Parathyroid adenoma (tissue), 2 donors: ENCODE measurements around the gene AURKAIP1.
"Not testable (repeated sequence)": the region's sequence is repeated elsewhere in the genome, so short reads cannot be mapped to it uniquely, and the experiment has no call there.

ENCODE experiments used
- H2AFZ ChIP-seq: fragments of 300-600 bp; sonication (generic); one replicate; pipeline ENCODE4 v1.7.0; 2017; ENCODE audit warnings: antibody characterized with exemption, mild to moderate bottlenecking
- H3K27ac ChIP-seq: fragments of 300-600 bp; sonication (generic); one replicate; pipeline ENCODE4 v1.7.0; 2017
- H3K27me3 ChIP-seq: fragments of 300-600 bp; sonication (generic); one replicate; pipeline ENCODE4 v1.7.0; 2017; ENCODE audit warnings: low read length; ENCODE audit not compliant: control insufficient read depth, insufficient read depth
- H3K36me3 ChIP-seq: fragments of 300-600 bp; sonication (generic); one replicate; pipeline ENCODE4 v1.7.0; 2017; ENCODE audit warnings: low read length; ENCODE audit not compliant: control insufficient read depth, insufficient read depth
- H3K4me1 ChIP-seq: fragments of 300-600 bp; sonication (generic); one replicate; pipeline ENCODE4 v1.7.0; 2017; ENCODE audit warnings: control low read depth
- H3K4me2 ChIP-seq: fragments of 300-600 bp; sonication (generic); one replicate; pipeline ENCODE4 v1.7.0; 2017; ENCODE audit warnings: low read length
- H3K4me3 ChIP-seq: fragments of 300-600 bp; sonication (generic); one replicate; pipeline ENCODE4 v1.7.0; 2017; ENCODE audit warnings: low read depth, low read length
- H3K79me2 ChIP-seq: fragments of 300-600 bp; sonication (generic); one replicate; pipeline ENCODE4 v1.7.0; 2017; ENCODE audit warnings: control low read depth
- H3K9ac ChIP-seq: fragments of 300-600 bp; sonication (generic); one replicate; pipeline ENCODE4 v1.7.0; 2017; ENCODE audit warnings: mild to moderate bottlenecking
- H3K9me3 ChIP-seq: fragments of 300-600 bp; sonication (generic); one replicate; pipeline ENCODE4 v1.7.0; 2017; ENCODE audit warnings: low read length; ENCODE audit not compliant: control insufficient read depth
- CTCF ChIP-seq: fragments of 300-600 bp; sonication (generic); IDR thresholded peaks from one replicate; pipeline ENCODE4 v1.7.0; 2017; ENCODE audit warnings: antibody characterized with exemption, mild to moderate bottlenecking
- donor health status: primary hyperparathyroidism.

Gene AURKAIP1

GRCh38 chr1:1370771-1371300, 4.2 kb downstream of the AURKAIP1 start:
- Histone ChIP-seq H3K9ac (no peak overlapping the region), H3K9me3 (no peaks in the 10 kb centered on the region), H3K36me3 (no peaks in the 10 kb centered on the region), H3K79me2 (no peaks in the 10 kb centered on the region), H3K4me3 (no peak overlapping the region), H2AFZ (no peak overlapping the region), H3K27ac (no peak overlapping the region), H3K4me1 (no peaks in the 10 kb centered on the region), H3K27me3 (no peaks in the 10 kb centered on the region), H3K4me2 (no peak overlapping the region)
- no peak for TF ChIP-seq CTCF

- not testable (repeated sequence) for H2AFZ ChIP-seq, H3K79me2 ChIP-seq, H3K4me1 ChIP-seq, H3K4me2 ChIP-seq, H3K4me3 ChIP-seq, H3K9ac ChIP-seq, H3K36me3 ChIP-seq, H3K27me3 ChIP-seq, H3K27ac ChIP-seq, H3K9me3 ChIP-seq
Observed at GRCh38 chr1:1370094-1370493, 4.9 kb downstream of the AURKAIP1 start.

- Histone ChIP-seq H3K36me3 (no peaks in the 10 kb centered on the region), H3K9ac (no peak overlapping the region), H3K4me1 (no peaks in the 10 kb centered on the region), H3K4me2 (no peak overlapping the region), H3K4me3 (no peak overlapping the region), H3K27me3 (no peaks in the 10 kb centered on the region), H3K9me3 (no peaks in the 10 kb centered on the region), H3K27ac (no peak overlapping the region), H3K79me2 (no peaks in the 10 kb centered on the region), H2AFZ (no peak overlapping the region)
- TF ChIP-seq CTCF: no peak
Observed at GRCh38 chr1:1367315-1367714, 7.7 kb downstream of the AURKAIP1 start.

- Histone ChIP-seq H3K9me3 (no peaks in the 10 kb centered on the region), H3K27ac (no peak overlapping the region), H3K4me1 (no peaks in the 10 kb centered on the region)
Observed at GRCh38 chr1:1366699-1367066, 8.3 kb downstream of the AURKAIP1 start.

GRCh38 chr1:1365875-1366698, 8.9 kb downstream of the AURKAIP1 start:
- H3K36me3 ChIP-seq: no peaks in the 10 kb centered on the region
- H3K27ac ChIP-seq: no peak overlapping the region
- no peaks in the 10 kb centered on the region for H3K9me3 ChIP-seq
- H2AFZ ChIP-seq: no peak overlapping the region
- no peak overlapping the region for H3K4me2 ChIP-seq
- H3K27me3 ChIP-seq: no peaks in the 10 kb centered on the region
- H3K4me1 ChIP-seq: no peaks in the 10 kb centered on the region
- no peak for TF ChIP-seq CTCF
- no peak overlapping the region for H3K9ac ChIP-seq
- H3K79me2 ChIP-seq: no peaks in the 10 kb centered on the region
- H3K4me3 ChIP-seq: no peak overlapping the region

More at GRCh38 chr1:1366699-1367066, 8.3 kb downstream of the AURKAIP1 start:
- TF ChIP-seq CTCF: no peak
- Histone ChIP-seq H3K27me3 (no peaks in the 10 kb centered on the region), H3K4me2 (no peak overlapping the region), H3K4me3 (no peak overlapping the region), H3K36me3 (no peaks in the 10 kb centered on the region), H3K79me2 (no peaks in the 10 kb centered on the region), H2AFZ (no peak overlapping the region), H3K9ac (no peak overlapping the region)
